Stimulated activated CD8-positive, alpha-beta memory T cell treated with anti-CD3 and anti-CD28 coated beads, Interleukin-7, amount 100 ng/mL, for 4 hours (primary cell): ENCODE measurements around the gene OXLD1.

Experiments
- DNase-seq, 2 donors: peaks; one replicate each; pipeline ENCODE4 v3.0.0-alpha.2; 2020; ENCODE audit warnings: low read depth in 2 of 2

The OXLD1 gene

GRCh38 chr17:81666342-81667191 lies at the start of gene OXLD1, which contains the start of gene CCDC137:
Gene OXLD1, minus strand, starts transcription at chr17:81666605. Its CDS starts 28 bp downstream, at chr17:81666577.
Gene CCDC137, plus strand, starts transcription at chr17:81666737. Its CDS starts 30 bp downstream, at chr17:81666767.
- DNase-seq, result peak; percentile 85 to 92

DNA sequence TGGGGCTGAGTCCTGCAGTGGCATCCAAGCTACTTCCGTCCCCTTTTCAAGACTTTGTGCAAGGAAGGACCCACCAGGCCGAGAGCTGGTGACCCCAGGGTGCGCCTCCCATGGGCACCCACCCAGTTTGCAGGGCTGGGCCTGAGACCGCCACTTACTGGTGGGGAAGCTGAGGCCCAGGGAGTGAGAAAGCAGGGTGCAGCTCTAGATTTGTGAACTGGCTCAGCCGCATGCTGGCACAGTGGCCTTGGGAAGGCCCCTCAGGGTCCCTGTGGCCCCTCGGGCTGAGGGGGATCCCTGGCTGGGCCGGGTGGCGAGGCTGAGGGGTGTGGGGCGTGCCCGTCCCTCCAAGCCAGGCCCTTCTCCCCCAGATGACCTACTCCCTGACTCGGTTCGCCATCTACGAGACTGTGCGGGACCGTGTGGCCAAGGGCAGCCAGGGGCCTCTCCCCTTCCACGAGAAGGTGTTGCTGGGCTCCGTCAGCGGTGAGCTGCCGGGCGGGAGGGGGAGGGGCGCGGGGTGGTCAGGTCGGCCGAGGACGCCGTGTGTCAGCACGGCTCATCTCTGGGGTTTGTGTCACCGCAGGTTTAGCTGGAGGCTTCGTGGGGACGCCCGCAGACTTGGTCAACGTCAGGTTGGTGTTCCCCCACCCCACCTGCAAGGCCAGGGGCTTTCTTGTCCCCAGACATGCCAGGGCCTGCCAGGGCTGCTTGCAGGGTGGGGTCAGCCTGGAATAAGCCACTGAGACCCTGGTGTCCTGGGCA lies 48.9 kb upstream of the OXLD1 start:
- no peak for DNase-seq

DNA sequence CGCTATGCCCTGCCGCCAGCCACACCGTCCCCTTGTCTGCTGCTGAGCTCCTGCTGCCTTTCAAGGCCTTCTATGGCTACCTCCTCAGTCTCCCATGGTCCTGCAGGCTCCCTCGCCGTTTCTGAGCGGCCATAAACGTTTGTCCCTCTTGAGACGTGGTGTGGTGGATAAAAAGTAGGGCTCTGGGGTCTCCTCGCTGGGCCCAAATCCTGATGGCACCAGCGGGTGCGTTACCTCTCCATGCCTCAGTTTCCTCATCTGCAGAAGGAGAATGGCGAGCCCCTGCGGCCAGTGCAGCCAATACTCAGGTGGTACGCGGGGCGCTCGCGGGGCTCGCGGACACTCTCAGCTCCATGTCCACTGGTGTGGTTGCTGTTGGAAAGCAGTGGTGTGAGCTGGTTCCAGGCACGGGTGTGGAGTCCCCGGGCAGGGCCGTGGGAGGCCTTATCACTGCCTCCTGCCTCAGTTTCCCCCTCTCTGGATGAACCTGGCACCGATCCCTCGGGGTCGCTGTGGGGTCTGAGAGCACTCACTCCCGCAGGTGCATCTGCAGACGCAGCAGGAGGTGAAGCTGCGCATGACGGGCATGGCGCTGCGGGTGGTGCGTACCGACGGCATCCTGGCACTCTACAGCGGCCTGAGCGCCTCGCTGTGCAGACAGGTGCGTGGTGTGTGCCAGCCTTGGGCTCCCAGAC lies 48.2 kb upstream of the OXLD1 start:
- DNase-seq, result no peak

- no peak for DNase-seq
These were observed 47.4 kb upstream of the OXLD1 start for GRCh38 chr17:81713556-81714411.

DNA sequence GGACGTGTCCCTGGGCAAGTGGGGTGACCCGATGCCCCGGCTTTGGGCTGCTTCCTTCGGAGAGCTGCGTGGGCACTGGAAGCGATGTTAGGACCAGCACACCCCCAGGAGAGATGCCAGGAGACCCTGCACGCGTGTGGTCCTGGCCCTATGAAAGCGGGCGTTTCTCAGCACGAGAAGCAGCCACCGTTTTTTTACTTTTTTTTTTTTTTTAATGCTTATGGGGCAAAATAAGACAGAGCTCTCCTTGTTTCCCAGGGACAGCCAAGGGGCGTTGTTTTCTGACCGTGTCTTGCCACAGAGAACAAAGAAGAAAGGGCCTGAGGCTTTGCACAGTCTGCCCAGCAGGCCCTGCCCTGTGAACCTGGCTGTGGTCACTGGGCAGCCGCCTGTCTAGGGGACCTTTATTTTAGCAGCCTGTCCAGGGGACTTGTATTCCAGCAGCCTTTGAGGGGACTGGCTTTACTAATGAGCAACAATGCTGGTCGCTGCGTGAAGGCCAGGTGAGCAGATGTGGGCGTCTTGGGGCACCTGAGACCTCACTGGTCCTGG lies 46.7 kb upstream of the OXLD1 start:
- no peak for DNase-seq

DNA sequence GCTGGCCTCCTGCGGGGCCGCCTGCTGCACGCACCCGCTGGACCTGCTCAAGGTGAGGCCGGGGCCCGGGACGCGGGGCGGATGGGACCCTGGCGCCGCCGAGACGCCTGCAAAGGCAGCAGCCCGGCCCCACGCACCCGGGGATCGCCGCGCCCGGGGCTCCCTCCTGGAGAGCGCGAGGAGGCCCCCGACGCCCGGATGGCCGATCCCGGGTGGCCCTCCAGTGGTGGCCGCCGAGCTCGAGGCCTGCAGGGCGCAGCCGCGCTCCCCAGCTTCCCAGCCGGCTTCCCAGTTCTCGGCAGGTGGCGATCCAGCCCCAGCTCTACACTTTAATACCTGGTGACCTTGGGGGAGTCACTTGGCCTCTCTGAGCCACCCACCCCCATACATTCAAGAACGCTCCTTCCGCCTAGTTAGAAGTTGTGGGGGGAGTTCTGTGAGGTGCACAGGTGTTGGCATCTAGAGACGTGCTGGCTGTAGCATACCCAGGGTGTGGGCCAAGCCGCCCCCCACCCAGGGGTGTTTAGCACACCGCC lies 46.1 kb upstream of the OXLD1 start:
- DNase-seq, result no peak

DNA sequence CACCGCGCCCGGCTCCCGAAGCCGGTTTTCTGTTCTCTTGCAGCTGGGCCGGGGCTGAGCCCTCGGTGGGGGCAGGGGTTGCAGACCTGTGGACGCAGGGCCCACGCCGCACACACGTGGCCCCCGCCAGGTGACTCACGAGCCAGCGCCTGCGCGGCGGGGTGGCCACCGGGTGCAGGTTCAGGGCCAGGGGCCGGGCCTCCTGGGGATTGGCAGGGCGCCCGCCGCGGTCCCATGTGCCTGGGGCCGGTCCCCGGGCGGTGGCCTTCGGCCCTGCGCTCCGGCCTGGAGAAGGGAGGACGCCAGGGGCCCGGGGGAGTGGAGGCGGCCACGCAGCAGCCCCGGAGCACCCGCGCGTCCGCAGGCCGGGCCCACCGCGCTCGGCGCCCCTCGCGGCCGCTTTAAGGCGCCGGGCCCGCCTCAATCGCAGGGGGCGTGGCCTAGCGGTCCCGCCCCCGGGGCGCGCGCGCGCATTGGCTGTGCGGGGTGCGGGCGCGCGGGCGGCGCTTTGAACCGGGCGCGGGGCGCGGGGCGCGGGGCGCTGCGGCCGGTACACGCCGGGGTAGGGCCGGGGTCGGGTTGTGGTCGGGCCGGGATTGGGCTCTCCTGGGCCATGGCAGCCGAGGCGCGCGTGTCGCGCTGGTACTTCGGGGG lies 45.5 kb upstream of the OXLD1 start, which contains the start of gene SLC25A10:
SLC25A10 (plus strand) TSS at position 471 of the 654 bp plus-strand sequence; CDS start at position 614, 143 bp downstream.
- peak; percentile 55 to 80 for DNase-seq

- no peak for DNase-seq
These were observed 44.3 kb upstream of the OXLD1 start for GRCh38 chr17:81710514-81711308.

DNA sequence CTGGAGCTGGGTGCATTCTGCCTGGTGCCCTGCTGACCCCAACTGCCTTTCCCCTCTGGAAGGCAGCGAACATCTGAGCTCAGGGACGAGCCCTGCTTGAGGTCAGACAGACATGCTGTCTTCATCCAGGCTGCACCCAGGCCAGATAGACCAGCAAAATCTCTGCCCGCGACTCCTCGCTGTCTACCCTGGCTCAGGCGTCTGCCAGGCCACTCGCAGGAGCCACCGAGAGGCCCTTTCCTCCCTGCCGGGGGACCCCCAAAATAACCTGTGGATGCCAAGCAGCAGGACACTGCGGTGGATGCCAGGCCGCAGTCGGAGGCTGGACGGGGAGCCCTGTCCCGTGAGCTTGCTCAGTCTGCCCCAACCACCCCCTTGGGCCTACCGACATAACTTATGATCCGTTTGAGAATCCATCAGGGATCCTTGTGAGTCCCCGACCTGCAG lies 42.4 kb upstream of the OXLD1 start:
- no peak for DNase-seq

DNA sequence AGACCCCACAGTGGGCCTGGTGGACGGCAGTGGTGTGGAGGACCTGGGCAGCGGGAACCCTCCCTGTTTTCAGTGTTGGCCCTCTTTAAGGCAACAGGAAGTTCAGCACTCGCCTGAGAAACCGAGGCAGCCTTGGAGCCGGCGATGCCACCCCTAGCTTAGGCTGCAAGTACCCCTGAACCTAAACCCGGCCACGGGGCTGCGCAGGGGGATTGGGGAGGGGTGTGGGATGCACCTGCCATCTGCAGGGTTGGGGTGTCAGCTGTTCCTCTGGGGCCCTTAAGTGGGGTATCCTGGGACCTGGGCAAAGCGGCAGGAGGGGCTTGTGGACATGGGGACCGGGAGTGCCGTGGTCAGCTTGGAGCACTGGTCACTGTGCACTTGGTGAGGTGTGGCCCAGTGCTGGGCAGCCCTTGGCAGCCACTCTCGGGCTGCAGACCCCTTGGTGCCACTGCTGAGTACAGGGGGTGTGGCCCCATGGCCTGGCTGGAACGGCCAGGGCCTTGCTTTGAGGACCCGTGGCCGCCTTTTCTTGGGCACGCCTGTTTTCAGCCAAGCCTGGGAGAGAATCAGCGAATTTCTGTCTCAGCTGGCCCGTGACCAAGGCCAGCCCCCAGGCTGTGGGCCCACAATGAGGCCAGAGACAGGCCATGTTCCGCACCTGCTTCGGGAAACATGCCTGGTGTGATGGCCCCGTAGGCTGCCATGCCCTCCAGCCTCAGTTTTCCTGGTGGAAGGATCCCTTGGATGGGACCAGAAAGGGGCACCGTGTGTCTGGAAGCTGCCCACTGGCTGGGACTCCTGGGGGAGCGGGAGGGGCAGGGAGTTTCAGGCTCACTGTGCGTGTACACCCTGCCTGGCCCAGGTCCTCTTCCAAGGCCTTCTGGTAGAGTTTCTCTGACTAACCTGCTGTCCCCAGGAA lies 41.6 kb upstream of the OXLD1 start:
- DNase-seq, result no peak

DNA sequence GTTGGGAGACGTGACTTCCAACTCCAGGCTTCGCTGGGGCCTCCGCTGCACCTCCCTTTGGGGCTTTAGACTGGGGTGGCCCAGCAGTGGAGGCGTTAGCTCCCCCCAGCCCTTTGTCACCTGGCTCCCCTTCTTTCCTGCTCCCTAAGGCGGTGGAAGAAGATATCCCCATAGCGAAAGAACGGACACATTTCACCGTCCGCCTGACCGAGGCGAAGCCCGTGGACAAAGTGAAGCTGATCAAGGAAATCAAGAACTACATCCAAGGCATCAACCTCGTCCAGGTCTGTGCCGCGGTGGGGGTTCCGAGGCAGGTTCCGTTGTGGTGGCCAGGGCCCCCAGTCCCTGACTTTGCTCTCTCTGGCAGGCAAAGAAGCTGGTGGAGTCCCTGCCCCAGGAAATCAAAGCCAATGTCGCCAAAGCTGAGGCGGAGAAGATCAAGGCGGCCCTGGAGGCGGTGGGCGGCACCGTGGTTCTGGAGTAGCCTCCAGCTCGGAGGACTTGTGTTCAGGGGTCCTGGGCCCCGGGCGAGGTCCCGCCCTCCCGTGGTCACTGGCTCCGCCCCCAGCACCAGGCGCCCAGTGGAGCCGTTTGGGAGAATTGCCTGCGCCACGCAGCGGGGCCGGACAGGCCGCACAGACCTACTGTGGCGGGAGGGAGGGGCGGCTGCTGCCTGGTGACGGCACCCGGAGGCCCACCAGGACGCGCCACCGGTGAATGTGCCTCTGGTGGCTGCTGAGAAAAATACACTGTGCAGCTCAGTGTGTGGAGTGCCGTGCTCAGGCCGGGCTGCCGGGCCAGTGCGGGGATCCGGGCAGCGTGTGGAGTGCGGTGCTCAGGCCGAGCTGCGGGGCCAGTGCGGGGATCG lies 40.6 kb upstream of the OXLD1 start:
- no peak for DNase-seq

DNA sequence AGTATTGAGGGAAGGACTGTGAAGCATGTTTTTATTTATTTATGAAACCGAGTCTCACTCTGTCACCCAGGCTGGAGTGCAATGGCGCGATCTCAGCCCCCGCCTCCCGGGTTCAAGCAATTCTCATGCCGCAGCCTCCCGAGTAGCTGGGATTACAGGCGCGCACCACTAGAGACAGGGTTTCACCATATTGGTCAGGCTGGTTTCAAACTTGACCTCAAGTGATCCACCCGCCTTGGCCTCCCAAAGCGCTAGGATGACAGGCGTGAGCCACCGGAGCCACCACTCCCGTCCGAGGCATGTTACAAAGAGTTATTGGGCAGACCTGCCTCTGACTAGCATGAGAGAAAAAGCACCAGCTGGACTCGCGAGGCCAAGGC lies 39.8 kb upstream of the OXLD1 start:
- DNase-seq, result no peak

- no peak for DNase-seq
These were observed 39.3 kb upstream of the OXLD1 start for GRCh38 chr17:81705518-81706231.

- DNase-seq, result no peak
These were observed 37.6 kb upstream of the OXLD1 start for GRCh38 chr17:81703747-81704654.
